H1 (cell line): Measurements from ENCODE around the gene MYO1D. TPM values are rescaled to one million over a fixed set of nuclear protein-coding genes. Genes with fewer than 3 reads are reported as not detected.

Experiments
- TCF12 ChIP-seq: IDR thresholded peaks from 2 replicates; pipeline ENCODE4 v1.6.1; 2011; ENCODE audit warnings: low read depth, mild to moderate bottlenecking, low read length
- polyA plus RNA-seq, 7 experiments: library from polyadenylated mRNA; depleted of rRNA in 3 of 7; stranded (reverse) in 5 of 7; unstranded in 2 of 7; fragments of >200 nt in 5 of 7; fragments of 200-250 nt in 2 of 7; gene quantifications; 1 replicate in 5 of 7; 2 replicates in 1 of 7; 4 replicates in 1 of 7; pipeline versions ENCODE4 v1.2.1 to v1.2.3, GENCODE V29; 2011 to 2013; ENCODE audit warnings: missing spikeins in 2 of 7, mixed read lengths in 2 of 7
- total RNA-seq: library from RNA; stranded (reverse); fragmentation: NEBNext Ultra II Directional; extraction: Animal tissue kit (Norgen Biotek cat#: 25700); gene quantifications from 2 replicates; pipeline ENCODE4 v1.2.1, GENCODE V29; 2021

The MYO1D gene
- total and polyA plus RNA-seq, 2 of the 8 experiments (the other 6 are each of a cell fraction or from before 2014, with no cell fraction given), result 6.5 to 25.4 TPM

GRCh38 chr17:32697728-32698625 is 178.9 kb downstream of the MYO1D start (continued):
- TF ChIP-seq TCF12, result no peak
- TF ChIP-seq, all 59 proteins: peak for 0
